Stomach (tissue), 9 donors: Measurements from ENCODE around the gene TTC7B. TPM values are rescaled to one million over a fixed set of nuclear protein-coding genes. Genes with fewer than 3 reads are reported as not detected.

Experiments used
- DNase-seq, 2 donors: peaks; one replicate each; pipeline versions ENCODE4 v3.0.0 to v3.0.0-alpha.2; 2013 to 2019
- H3K27ac ChIP-seq, 5 donors: fragments of 200-600 bp in 4 of 5; sonication (generic) in 4 of 5; one replicate each; pipeline ENCODE4 v1.5.1; 2013 to 2019; ENCODE audit warnings: mild to moderate bottlenecking in 1 of 5, moderate library complexity in 1 of 5
- H3K27me3 ChIP-seq, 3 donors: fragments of 200-600 bp; sonication (generic); one replicate each; pipeline ENCODE4 v1.5.1; 2017 to 2019; ENCODE audit warnings: mixed run types in 1 of 3
- H3K36me3 ChIP-seq, 4 donors: fragments of 200-600 bp; sonication (generic); 1 replicate in 3 of 4; 2 replicates in 1 of 4; pipeline ENCODE4 v1.5.1; 2016 to 2019
- H3K4me1 ChIP-seq, 4 donors: fragments of 200-600 bp; sonication (generic); one replicate each; pipeline ENCODE4 v1.5.1; 2016 to 2019
- H3K4me3 ChIP-seq, 4 donors: fragments of 200-600 bp; sonication (generic) in 3 of 4; one replicate each; pipeline ENCODE4 v1.5.1; 2016 to 2019; ENCODE audit warnings: mild to moderate bottlenecking in 1 of 4
- H3K9me3 ChIP-seq, 4 donors: fragments of 200-600 bp; sonication (generic); one replicate each; pipeline ENCODE4 v1.5.1; 2016 to 2019
- EP300 ChIP-seq: sonication (generic); formaldehyde crosslinking; IDR thresholded peaks from one replicate; pipeline ENCODE4 v1.6.1; 2017; ENCODE audit warnings: antibody characterized with exemption
- POLR2A ChIP-seq, 4 donors: fragments of 450-650 bp; IDR thresholded peaks; one replicate each; pipeline ENCODE4 v1.6.1; 2016; ENCODE audit warnings: antibody characterized with exemption in 4 of 4, control low read depth in 2 of 4, mild to moderate bottlenecking in 1 of 4, moderate library complexity in 1 of 4
- POLR2AphosphoS5 ChIP-seq, 3 donors: sonication (generic); formaldehyde crosslinking; IDR thresholded peaks; one replicate each; pipeline ENCODE4 v1.6.1; 2016; ENCODE audit warnings: antibody characterized with exemption in 3 of 3
- WGBS, 5 donors: extraction: QIAGEN DNeasy Blood & Tissue Kit in 3 of 5; methylation state at CpG; one replicate each; pipeline versions ENCODE4 v1.1.5 to v1.1.7; 2013 to 2018; 5-methylcytosine and 5-hydroxymethylcytosine counted together
- intact Hi-C: fragments of 100-400 bp; cut with DNase I; formaldehyde crosslinking; loops from one replicate; pipeline ENCODE4 v1.15.1; 2023; ENCODE audit warnings: low total_unique reads
- polyA plus RNA-seq, 3 donors: library from polyadenylated mRNA; stranded (reverse); fragments of 200-250 nt; gene quantifications; one replicate each; pipeline ENCODE4 v1.2.3, GENCODE V29; 2013
- total RNA-seq, 5 donors: library from RNA; depleted of rRNA; stranded (reverse); fragments of >200 nt; gene quantifications; one replicate each; pipeline versions ENCODE4 v1.1.0 to v1.2.3, GENCODE V29; 2014 to 2016
- TF ChIP-seq, protein P1 (sequence below), 7 experiments: fragments of 450-650 bp in 4 of 7; fragments of 200-600 bp in 3 of 7; sonication (generic) in 3 of 7; IDR thresholded peaks; one replicate each; pipeline ENCODE4 v1.5.1; 2016 to 2019; ENCODE audit warnings: antibody characterized with exemption in 7 of 7, control low read depth in 2 of 7, mild to moderate bottlenecking in 1 of 7
- donor health status: healthy with polysubstance abuse.
- donor health status: Bipolar disorder and iron deficiency.
- donor health status: healthy.

The TTC7B gene
- total and polyA plus RNA-seq, 8 donors = 6.8 to 110 (median 17.7) TPM

DNA sequence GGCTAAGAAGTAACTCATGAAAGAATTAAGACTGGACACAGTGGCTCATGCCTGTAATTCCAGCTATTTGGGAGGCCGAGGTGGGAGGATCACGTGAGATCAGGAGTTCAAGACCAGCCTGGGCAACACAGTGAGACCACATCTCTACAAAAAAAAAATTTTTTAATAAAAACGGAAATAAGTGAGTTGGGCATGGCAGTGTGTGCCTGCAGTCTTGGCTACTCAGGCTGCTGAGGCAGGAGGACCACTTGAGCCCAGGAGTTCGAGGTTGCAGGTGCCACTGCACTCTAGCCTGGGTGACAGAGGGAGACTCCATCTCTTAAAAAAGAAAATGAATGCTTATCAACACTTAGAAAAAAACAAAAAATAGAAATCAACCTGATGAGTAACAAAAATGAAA lies 301.7 kb downstream of the TTC7B start:
- intact Hi-C loops = no loop called here
- Histone ChIP-seq H3K4me1 (peaks cover 47 to 95% (median 80%) of the 10 kb centered on the region in 4 donors), H3K27ac (peak overlapping the region; percentile 75 to 87 (median 84)), H3K36me3 (no peaks in the 10 kb centered on the region), H3K4me3 (no peak overlapping the region), H3K27me3 (no peaks in the 10 kb centered on the region), H3K9me3 (no peaks in the 10 kb centered on the region)
- DNase-seq = no peak
- WGBS, 5 donors = 81 to 94% (median 87%) methylated on average over 4 of the region's 4 CpGs
- TF ChIP-seq EP300 = no peak
- TF ChIP-seq, protein P1, sequence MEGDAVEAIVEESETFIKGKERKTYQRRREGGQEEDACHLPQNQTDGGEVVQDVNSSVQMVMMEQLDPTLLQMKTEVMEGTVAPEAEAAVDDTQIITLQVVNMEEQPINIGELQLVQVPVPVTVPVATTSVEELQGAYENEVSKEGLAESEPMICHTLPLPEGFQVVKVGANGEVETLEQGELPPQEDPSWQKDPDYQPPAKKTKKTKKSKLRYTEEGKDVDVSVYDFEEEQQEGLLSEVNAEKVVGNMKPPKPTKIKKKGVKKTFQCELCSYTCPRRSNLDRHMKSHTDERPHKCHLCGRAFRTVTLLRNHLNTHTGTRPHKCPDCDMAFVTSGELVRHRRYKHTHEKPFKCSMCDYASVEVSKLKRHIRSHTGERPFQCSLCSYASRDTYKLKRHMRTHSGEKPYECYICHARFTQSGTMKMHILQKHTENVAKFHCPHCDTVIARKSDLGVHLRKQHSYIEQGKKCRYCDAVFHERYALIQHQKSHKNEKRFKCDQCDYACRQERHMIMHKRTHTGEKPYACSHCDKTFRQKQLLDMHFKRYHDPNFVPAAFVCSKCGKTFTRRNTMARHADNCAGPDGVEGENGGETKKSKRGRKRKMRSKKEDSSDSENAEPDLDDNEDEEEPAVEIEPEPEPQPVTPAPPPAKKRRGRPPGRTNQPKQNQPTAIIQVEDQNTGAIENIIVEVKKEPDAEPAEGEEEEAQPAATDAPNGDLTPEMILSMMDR (IDR thresholded peaks at IDR 0.05) = no peak
- TF ChIP-seq POLR2AphosphoS5 (IDR thresholded peaks at IDR 0.05) = no peak
- TF ChIP-seq POLR2A (IDR thresholded peaks at IDR 0.05) = no peak

DNA sequence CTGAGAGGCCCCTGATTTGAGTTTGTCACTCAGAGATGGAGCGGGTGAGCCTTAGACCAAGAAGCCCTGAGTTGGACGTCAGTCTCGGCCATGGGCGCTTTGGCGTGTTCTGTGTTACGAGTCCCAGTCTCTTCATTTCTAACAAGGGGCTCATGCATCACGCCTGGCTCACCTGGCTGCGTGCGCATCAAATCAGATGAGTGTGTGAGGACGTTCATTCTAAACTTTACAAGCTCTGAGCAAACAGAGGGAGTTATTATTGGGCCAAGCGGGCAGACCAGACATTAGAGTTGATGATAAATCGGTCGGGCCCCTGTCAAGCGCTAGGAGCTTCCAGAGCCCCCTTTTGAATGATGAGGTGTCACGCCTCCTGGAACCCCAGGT lies 302.2 kb downstream of the TTC7B start:
- intact Hi-C loops = no loop called here
- Histone ChIP-seq H3K9me3 (no peaks in the 10 kb centered on the region), H3K4me3 (no peak overlapping the region), H3K27ac (peak overlapping the region; percentile 75 to 87 (median 84)), H3K36me3 (no peaks in the 10 kb centered on the region), H3K4me1 (peaks cover 50 to 96% (median 84%) of the 10 kb centered on the region in 4 donors), H3K27me3 (peaks cover 0 to 4% (median 0%) of the 10 kb centered on the region in 3 donors)
- DNase-seq = no peak
- 43 to 63% (median 50%) methylated on average over 14 to 15 of the region's 15 CpGs for WGBS, 5 donors
- TF ChIP-seq EP300 (no peak), POLR2AphosphoS5 (IDR thresholded peaks at IDR 0.05) (no peak), POLR2A (IDR thresholded peaks at IDR 0.05) (no peak)
- TF ChIP-seq, protein P1 (IDR thresholded peaks at IDR 0.05) = no peak

DNA sequence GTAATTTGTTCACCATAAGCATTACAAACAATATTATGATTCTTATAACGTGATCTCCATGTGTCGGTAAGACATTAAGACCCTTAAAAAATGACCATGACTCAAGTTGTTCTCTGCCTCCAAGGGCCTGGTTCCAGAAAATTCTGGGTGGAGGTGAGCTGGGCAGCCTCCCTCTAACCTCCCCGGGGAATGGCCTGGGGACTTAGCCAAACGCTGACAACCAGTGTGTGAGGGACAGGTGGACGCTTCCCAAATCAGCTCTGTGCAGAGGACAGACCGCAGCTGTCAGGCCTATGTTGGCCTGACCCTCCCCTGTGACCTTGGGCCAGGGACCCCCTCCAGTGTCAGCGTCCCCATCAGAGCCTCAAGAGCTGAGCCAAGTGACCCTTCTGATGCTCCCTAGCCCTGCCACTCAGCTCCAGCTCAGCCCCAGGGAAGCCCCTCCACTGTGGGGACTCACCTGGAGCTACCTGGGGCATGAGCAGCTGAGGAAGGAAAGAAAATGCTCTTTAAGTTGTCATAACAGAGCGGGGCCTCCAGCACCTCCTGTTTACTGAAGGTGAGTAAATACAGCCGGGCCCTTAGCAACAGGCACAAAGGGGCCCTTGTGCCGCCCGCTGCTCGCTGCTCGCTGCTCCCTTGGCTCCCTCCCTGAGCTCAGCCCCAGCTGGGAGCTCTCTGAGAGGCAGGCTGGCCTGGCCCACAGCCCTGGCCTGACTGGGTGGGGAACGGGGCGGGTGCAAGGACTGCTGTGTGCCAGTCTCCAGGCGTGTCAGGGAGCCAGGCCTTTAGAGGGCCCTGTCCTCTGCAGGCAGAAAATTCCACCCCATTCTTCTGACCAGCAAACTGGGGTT lies 302.8 kb downstream of the TTC7B start:
- no peaks in the 10 kb centered on the region for H3K36me3 ChIP-seq
- H3K27me3 ChIP-seq = peaks cover 0 to 7% (median 0%) of the 10 kb centered on the region in 3 donors
- peaks cover 51 to 91% (median 85%) of the 10 kb centered on the region in 4 donors for H3K4me1 ChIP-seq
- peak in 2 of 3 donors; percentile 37 to 83 for TF ChIP-seq POLR2AphosphoS5 (IDR thresholded peaks at IDR 0.05)
- TF ChIP-seq, protein P1 (IDR thresholded peaks at IDR 0.05) = peak in 1 of 7 experiments; percentile 14
- TF ChIP-seq EP300 = no peak
- no peak for TF ChIP-seq POLR2A (IDR thresholded peaks at IDR 0.05)
- 24 to 35% (median 27%) methylated on average over 7 to 16 of the region's 16 CpGs for WGBS, 5 donors
- DNase-seq = peak; percentile 95 to 97
- intact Hi-C loops = no loop called here
- H3K27ac ChIP-seq = peak overlapping the region; percentile 81 to 91 (median 86)
- H3K4me3 ChIP-seq = no peak overlapping the region
- no peaks in the 10 kb centered on the region for H3K9me3 ChIP-seq

DNA sequence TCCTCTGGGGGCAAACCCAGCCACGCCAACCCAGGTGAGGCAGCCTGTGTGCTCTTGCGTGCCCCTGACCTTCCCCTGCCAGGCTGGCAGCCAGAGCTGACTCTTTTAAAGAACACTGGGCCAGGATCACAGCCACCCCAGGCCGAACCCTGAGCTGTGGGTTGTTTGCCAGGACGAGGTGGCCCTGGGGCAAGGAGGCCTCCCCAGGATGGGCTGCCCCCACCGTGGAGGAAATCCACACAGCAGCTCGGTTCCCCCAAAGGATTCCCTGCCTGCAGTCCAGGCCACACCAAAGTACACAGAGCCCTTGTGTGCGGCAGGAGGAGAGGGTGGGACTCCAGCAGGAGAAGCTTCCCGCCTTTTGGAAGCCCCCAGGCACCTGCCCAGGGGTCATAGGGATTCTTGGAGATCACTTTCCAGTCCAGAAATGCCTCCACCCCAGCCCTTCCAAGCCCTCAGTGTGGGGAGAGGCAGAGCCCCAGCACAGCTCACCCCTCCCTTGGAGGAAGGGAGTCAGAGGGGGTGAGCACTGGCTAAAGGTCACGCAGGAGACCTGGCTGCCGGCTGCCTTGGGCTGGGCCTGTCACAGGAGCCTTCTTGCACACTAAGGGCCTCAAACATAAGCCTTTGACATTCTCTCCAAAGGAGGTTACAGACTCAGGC lies 303.8 kb downstream of the TTC7B start:
- H3K27me3 ChIP-seq = peaks cover 0 to 7% (median 0%) of the 10 kb centered on the region in 3 donors
- H3K4me1 ChIP-seq = peaks cover 43 to 83% (median 75%) of the 10 kb centered on the region in 4 donors
- TF ChIP-seq, protein P1 (IDR thresholded peaks at IDR 0.05) = no peak
- no peak for TF ChIP-seq POLR2A (IDR thresholded peaks at IDR 0.05)
- no peak for TF ChIP-seq EP300
- no peak for TF ChIP-seq POLR2AphosphoS5 (IDR thresholded peaks at IDR 0.05)
- H3K9me3 ChIP-seq = no peaks in the 10 kb centered on the region
- 29 to 52% (median 42%) methylated on average over 3 to 10 of the region's 10 CpGs for WGBS, 5 donors
- no peaks in the 10 kb centered on the region for H3K36me3 ChIP-seq
- DNase-seq = peak; percentile 65 to 76
- peak overlapping the region; percentile 81 to 91 (median 86) for H3K27ac ChIP-seq
- no peak overlapping the region for H3K4me3 ChIP-seq
- intact Hi-C loops = no loop called here
